GM12878 (cell line): ENCODE results near the gene CD164L2. TPM values are rescaled to one million over a fixed set of nuclear protein-coding genes. Genes with fewer than 3 reads are reported as not detected.

Source experiments
- ATAC-seq: fragments of 200-7000 bp; cut with Tn5 transposase; 3 replicates; pipeline ENCODE4 v1.9.1; 2020; ENCODE audit warnings: mild to moderate bottlenecking, moderate library complexity
- BruUV-seq: library from RNA; stranded (reverse); fragments of 400-500 nt; replicated peaks from 2 replicates; lab custom pipeline; 2021; lab: Mats Ljungman, UMichigan
- CTCF ChIA-PET: fragments of 300-600 bp; sonication (Branson Sonifier 250); formaldehyde crosslinking; extraction: SDS; loops from one replicate; lab custom pipeline; 2021; ENCODE audit warnings: inconsistent platforms; lab: Yijun Ruan, JAX
- POLR2A ChIA-PET: fragments of 350-600 bp; formaldehyde crosslinking; extraction: SDS; loops from one replicate; lab custom pipeline; 2021; ENCODE audit warnings: inconsistent platforms; lab: Charles Lee
- RAD21 ChIA-PET: fragments of 300-600 bp; sonication (Branson Sonifier 250); formaldehyde crosslinking; loops from one replicate; lab custom pipeline; 2023; ENCODE audit warnings: antibody characterized with exemption; ENCODE audit not compliant: unreplicated experiment; lab: Charles Lee
- SMC1A ChIA-PET: fragments of 300-600 bp; sonication (Branson Sonifier 250); formaldehyde crosslinking; loops from one replicate; lab custom pipeline; 2023; ENCODE audit not compliant: unreplicated experiment, uncharacterized antibody; lab: Charles Lee
- DNase-seq: peaks from one replicate; pipeline ENCODE4 v3.0.0-alpha.2; 2011; ENCODE audit warnings: low read depth, low spot score
- FAIRE-seq: peaks from 3 replicates; lab custom pipeline; 2011; peaks lifted over from hg19 to GRCh38; lab: Jason Lieb, UNC
- H2AFZ ChIP-seq: 2 replicates; pipeline ENCODE4 v1.6.0; 2011; ENCODE audit warnings: low read depth, low read length, control low read depth; ENCODE audit not compliant: control insufficient read depth
- H3K27ac ChIP-seq: 2 replicates; pipeline ENCODE4 v1.5.1; 2011; ENCODE audit warnings: control low read depth; ENCODE audit not compliant: control insufficient read depth, insufficient read depth
- H3K27me3 ChIP-seq, 2 experiments: replicated peaks in 1 of 2; 2 replicates each; pipeline versions ENCODE4 v1.6.0 to v1.6.1; 2011; ENCODE audit warnings: low read length in 1 of 2; ENCODE audit not compliant: control insufficient read depth in 2 of 2, insufficient read depth in 2 of 2
- H3K36me3 ChIP-seq, 2 experiments: 2 replicates each; pipeline ENCODE4 v1.5.1; 2011; ENCODE audit warnings: low read length in 1 of 2; ENCODE audit not compliant: control insufficient read depth in 2 of 2, insufficient read depth in 2 of 2
- H3K4me1 ChIP-seq: 2 replicates; pipeline ENCODE4 v1.6.1; 2011; ENCODE audit warnings: mild to moderate bottlenecking, low read length, moderate library complexity, mixed read lengths; ENCODE audit not compliant: control insufficient read depth, insufficient read depth
- H3K4me2 ChIP-seq: 2 replicates; pipeline ENCODE4 v1.6.0; 2011; ENCODE audit warnings: control low read depth; ENCODE audit not compliant: control insufficient read depth, insufficient read depth
- H3K4me3 ChIP-seq: fragments of 200-600 bp; sonication (generic); 2 replicates; pipeline ENCODE4 v1.5.1; 2016
- H3K79me2 ChIP-seq: 2 replicates; pipeline ENCODE4 v1.6.0; 2011; ENCODE audit warnings: low read length; ENCODE audit not compliant: control insufficient read depth, insufficient read depth
- H3K9ac ChIP-seq: 2 replicates; pipeline ENCODE4 v1.8.0; 2011; ENCODE audit warnings: low read length, control low read depth, mixed read lengths; ENCODE audit not compliant: control insufficient read depth, insufficient read depth
- H3K9me3 ChIP-seq: replicated peaks from 3 replicates; pipeline ENCODE4 v1.5.1; 2011; ENCODE audit warnings: mild to moderate bottlenecking, low read length; ENCODE audit not compliant: control insufficient read depth, insufficient read depth
- H4K20me1 ChIP-seq: 2 replicates; pipeline ENCODE4 v1.6.0; 2011; ENCODE audit not compliant: control insufficient read depth, insufficient read depth
- BCL3 ChIP-seq: IDR thresholded peaks from 2 replicates; pipeline ENCODE4 v1.6.1; 2011; ENCODE audit warnings: borderline replicate concordance, low read depth, mild to moderate bottlenecking, moderate library complexity, low read length; ENCODE audit not compliant: insufficient read depth, poor library complexity, severe bottlenecking
- IKZF1 ChIP-seq: fragments of 450-650 bp; conservative IDR thresholded peaks from 2 replicates; pipeline ENCODE4 v1.6.1; 2017; ENCODE audit warnings: antibody characterized with exemption, mild to moderate bottlenecking
- KLF5 ChIP-seq: fragments of 450-650 bp; IDR thresholded peaks from 2 replicates; pipeline ENCODE4 v1.6.1; 2014; ENCODE audit warnings: mild to moderate bottlenecking; ENCODE audit not compliant: partially characterized antibody
- MEF2A ChIP-seq: IDR thresholded peaks from 2 replicates; pipeline ENCODE4 v1.6.1; 2011; ENCODE audit warnings: low read depth, mild to moderate bottlenecking, low read length, moderate library complexity; ENCODE audit not compliant: insufficient read depth
- MTA3 ChIP-seq: IDR thresholded peaks from 2 replicates; pipeline ENCODE4 v1.6.1; 2012; ENCODE audit warnings: low read length, inconsistent platforms, borderline replicate concordance
- PKNOX1 ChIP-seq: fragments of 450-650 bp; IDR thresholded peaks from 2 replicates; pipeline ENCODE4 v1.6.1; 2016; ENCODE audit warnings: mild to moderate bottlenecking
- POLR2AphosphoS2 ChIP-seq: IDR thresholded peaks from 2 replicates; pipeline ENCODE4 v1.6.1; 2011; ENCODE audit warnings: low read depth, mild to moderate bottlenecking, low read length, improper control_type of control experiment, moderate library complexity
- POLR2AphosphoS5 ChIP-seq: IDR thresholded peaks from 2 replicates; pipeline ENCODE4 v1.6.1; 2011; ENCODE audit warnings: mild to moderate bottlenecking, low read length, inconsistent platforms
- SIX5 ChIP-seq: IDR thresholded peaks from 2 replicates; pipeline ENCODE4 v1.6.1; 2011; ENCODE audit warnings: mild to moderate bottlenecking, low read depth, low read length, moderate library complexity; ENCODE audit not compliant: severe bottlenecking
- WGBS: methylation state at CpG from one replicate; pipeline ENCODE4 v1.1.6; 2016; ENCODE audit warnings: low lambda C conversion rate; ENCODE audit not compliant: insufficient replicate concordance, insufficient coverage; ENCODE audit errors: missing lambda C conversion rate; 5-methylcytosine and 5-hydroxymethylcytosine counted together
- in situ Hi-C: fragments of 300-500 bp; cut with MboI; formaldehyde crosslinking; loops from 9 replicates; pipeline ENCODE4 v1.14.3; 2018; ENCODE audit warnings: mixed read lengths
- intact Hi-C: fragments of 100-400 bp; cut with micrococcal nuclease; formaldehyde crosslinking; loops from one replicate; pipeline ENCODE4 v1.14.2; 2022; ENCODE audit not compliant: unreplicated experiment
- polyA plus RNA-seq, 11 experiments: library from polyadenylated mRNA; depleted of rRNA in 4 of 11; unstranded in 6 of 11; stranded (reverse) in 5 of 11; fragments of >200 nt; fragmentation: Nextera tagmentation in 4 of 11; fragmentation: Illumina TruSeq in 1 of 11; extraction: Ambion mirVana in 4 of 11; extraction: Trizol in 1 of 11; gene quantifications; 1 replicate in 1 of 11; 2 replicates in 10 of 11; pipeline versions ENCODE4 v1.2.1 to v1.2.3, GENCODE V29; 2011 to 2016; ENCODE audit warnings: inconsistent platforms in 2 of 11, missing spikeins in 2 of 11, low read depth in 1 of 11
- total RNA-seq, 4 experiments: library from RNA; depleted of rRNA in 3 of 4; stranded (reverse); fragments of >200 nt in 3 of 4; fragmentation: Illumina TruSeq in 1 of 4; extraction: Trizol in 1 of 4; gene quantifications; 2 replicates each; pipeline versions ENCODE4 v1.2.1 to v1.2.3, GENCODE V29; 2013 to 2021

The CD164L2 gene
- total and polyA plus RNA-seq, 10 of the 15 experiments (the other 5 are each of a cell fraction or from before 2014, with no cell fraction given), result not detected

- Histone ChIP-seq H3K4me3 (no peak overlapping the region), H4K20me1 (no peaks in the 10 kb centered on the region), H3K36me3 (no peaks in the 10 kb centered on the region), H3K27ac (no peak overlapping the region), H3K9me3 (no peaks in the 10 kb centered on the region)
- DNase-seq, result no peak
- SMC1A ChIA-PET, result interaction anchor here (0.9 to 5.6 kb wide), 7 partner anchors 11 to 264 kb away, joined by 3 to 54 read pairs (median 4); partner anchors contain the start of gene AHDC1
- RAD21 ChIA-PET, result interaction anchor here (0.9 to 4.9 kb wide), 3 partner anchors 99 to 210 kb away, joined by 3 to 103 read pairs (median 4); no protein-coding TSS in a partner anchor
- POLR2A ChIA-PET, result interaction anchor here (0.6 kb wide), 1 partner anchor 26 kb away, joined by 3 read pairs; no protein-coding TSS in a partner anchor
- in situ Hi-C loops, result loop anchor here (5.0 kb wide), 1 partner anchor 264 kb away; no protein-coding TSS in a partner anchor
- no TSS peak for BruUV-seq
- TF ChIP-seq MEF2A (no peak), POLR2AphosphoS5 (peak; percentile 47; the same call in 1 of the 2 replicates), KLF5 (no peak), BCL3 (peak; percentile 62), SIX5 (no peak), PKNOX1 (no peak), POLR2AphosphoS2 (peak; percentile 37; the same call in 1 of the 2 replicates), IKZF1 (no peak), MTA3 (0 out of 2 replicates have a peak, but pooled peaks have one; percentile 10)
- TF ChIP-seq, all 136 proteins: peak for 4
- Histone ChIP-seq H3K4me2 (no peak overlapping the region), H3K9ac (no peak overlapping the region), H3K4me1 (peaks cover 11% of the 10 kb centered on the region), H3K27me3 (no peaks in the 10 kb centered on the region), H2AFZ (no peak overlapping the region), H3K79me2 (no peaks in the 10 kb centered on the region)
- intact Hi-C loops, result no loop called here
- FAIRE-seq (no peak), ATAC-seq (no peak)
- 53% methylated on average over 4 of the region's 4 CpGs for WGBS
- CTCF ChIA-PET, result interaction anchor here (0.6 to 13.5 kb wide), 11 partner anchors 11 to 208 kb away, joined by 3 to 265 read pairs (median 5); partner anchors contain the start of genes AHDC1 and MAP3K6
These were observed 15.4 kb upstream of the CD164L2 start for GRCh38 chr1:27398405-27399149.
